ENCODE measurements around the gene RESF1. TPM values are rescaled to one million over a fixed set of nuclear protein-coding genes. Genes with fewer than 3 reads are reported as not detected.
"Not testable (repeated sequence)": the region's sequence is repeated elsewhere in the genome, so short reads cannot be mapped to it uniquely, and the experiment has no call there.

RESF1 gene
- total RNA-seq, 1 experiment from 2014 or later, result 64.7 TPM

GRCh38 chr12:31947971-31948370 is 11.2 kb upstream of the RESF1 start:
- no peaks in the 10 kb centered on the region for H3K9me3 ChIP-seq (ENCODE audit: control insufficient read depth in 1 of 2, insufficient read depth in 1 of 2, low read depth in 1 of 2, low read length in 2 of 2)
- no peak for DNase-seq (ENCODE audit: low read depth, low spot score)
- BruUV-seq (replicated peaks), result no TSS peak

GRCh38 chr12:31948697-31949359 is 10.4 kb upstream of the RESF1 start:
- H3K4me2 ChIP-seq (ENCODE audit: low read length); H3K4me3 ChIP-seq (replicated peaks in 1 of 2; ENCODE audit: low read depth in 1 of 2, low read length in 2 of 2); H3K9me3 ChIP-seq (ENCODE audit: control insufficient read depth in 1 of 2, insufficient read depth in 1 of 2, low read depth in 1 of 2, low read length in 2 of 2); H3K36me3 ChIP-seq (ENCODE audit: control insufficient read depth in 1 of 2, insufficient read depth in 2 of 2, low read length in 2 of 2); H3K4me1 ChIP-seq (ENCODE audit: control insufficient read depth in 1 of 2, insufficient read depth in 2 of 2, low read length in 2 of 2); BruUV-seq (replicated peaks); POLR2A ChIA-PET; RAD21 ChIA-PET (ENCODE audit: low non-redundant PET in 1 of 2, low total read pairs in 2 of 2, uncharacterized antibody in 2 of 2, unreplicated experiment in 2 of 2); H3K27me3 ChIP-seq (ENCODE audit: insufficient read depth, low read length); H4K20me1 ChIP-seq (ENCODE audit: insufficient read depth); CTCF ChIA-PET; H3K27ac ChIP-seq (ENCODE audit: low read depth, low read length); H2AFZ ChIP-seq (ENCODE audit: low read depth, low read length, poor library complexity, severe bottlenecking); H3K79me2 ChIP-seq (ENCODE audit: insufficient read depth, low read length); DNase-seq (ENCODE audit: low read depth, low spot score); H3K9ac ChIP-seq (ENCODE audit: low read length); H3K9me2 ChIP-seq (ENCODE audit: insufficient read depth); intact Hi-C loops (cut with micrococcal nuclease); ATAC-seq: not testable (repeated sequence)

More at GRCh38 chr12:31947971-31948370, 11.2 kb upstream of the RESF1 start:
- Histone ChIP-seq H3K79me2 (ENCODE audit: insufficient read depth, low read length) (no peaks in the 10 kb centered on the region), H3K27ac (ENCODE audit: low read depth, low read length) (no peak overlapping the region), H3K4me1 (ENCODE audit: control insufficient read depth in 1 of 2, insufficient read depth in 2 of 2, low read length in 2 of 2) (no peaks in the 10 kb centered on the region), H3K9ac (ENCODE audit: low read length) (no peak overlapping the region), H3K4me3 (replicated peaks in 1 of 2; ENCODE audit: low read depth in 1 of 2, low read length in 2 of 2) (no peak overlapping the region), H2AFZ (ENCODE audit: low read depth, low read length, poor library complexity, severe bottlenecking) (no peak overlapping the region), H3K36me3 (ENCODE audit: control insufficient read depth in 1 of 2, insufficient read depth in 2 of 2, low read length in 2 of 2) (no peaks in the 10 kb centered on the region), H3K27me3 (ENCODE audit: insufficient read depth, low read length) (no peaks in the 10 kb centered on the region), H3K9me2 (ENCODE audit: insufficient read depth) (no peaks in the 10 kb centered on the region), H3K4me2 (ENCODE audit: low read length) (no peak overlapping the region), H4K20me1 (ENCODE audit: insufficient read depth) (no peaks in the 10 kb centered on the region)
- intact Hi-C loops (cut with micrococcal nuclease), result no loop called here
- TF ChIP-seq EZH2 (IDR thresholded peaks at IDR 0.05) (no peak), ATF3 (IDR thresholded peaks at IDR 0.05) (no peak), ZNF274 (IDR thresholded peaks at IDR 0.05; ENCODE audit: low read depth, low read length) (no peak)
- ATAC-seq, result no peak
- RAD21 ChIA-PET (ENCODE audit: low non-redundant PET in 1 of 2, low total read pairs in 2 of 2, uncharacterized antibody in 2 of 2, unreplicated experiment in 2 of 2), result no interaction called here
- CTCF ChIA-PET, result no interaction called here
- POLR2A ChIA-PET, result no interaction called here

Measured in HCT116 (cell line).